RPMI7951 (cell line): ENCODE data around the gene SLC6A9. TPM values are rescaled to one million over a fixed set of nuclear protein-coding genes. Genes with fewer than 3 reads are reported as not detected.

Source experiments
- DNase-seq: peaks from one replicate; pipeline ENCODE4 v3.0.0-alpha.2; 2012; ENCODE audit warnings: low read depth
- total RNA-seq: library from RNA; depleted of rRNA; stranded (reverse); fragments of >200 nt; shearing (Covaris generic); gene quantifications from 2 replicates; pipeline ENCODE4 v1.2.3, GENCODE V29; 2014

Gene SLC6A9
- total RNA-seq, 1 experiment from 2014 or later = 8.2 TPM

- no peak for DNase-seq
These were observed 29.1 kb downstream of the SLC6A9 start for GRCh38 chr1:44002165-44002564.

GRCh38 chr1:44000122-44000665, 31.1 kb downstream of the SLC6A9 start:
- no peak for DNase-seq

GRCh38 chr1:43999455-43999854, 31.8 kb downstream of the SLC6A9 start:
- no peak for DNase-seq

GRCh38 chr1:43998000-43998378, 33.3 kb downstream of the SLC6A9 start:
- no peak for DNase-seq

- no peak for DNase-seq
These were observed 33.8 kb downstream of the SLC6A9 start for GRCh38 chr1:43997295-43997999.

GRCh38 chr1:43996733-43997115, 34.5 kb downstream of the SLC6A9 start:
- no peak for DNase-seq

GRCh38 chr1:43995984-43996732, 35.1 kb downstream of the SLC6A9 start:
- no peak for DNase-seq

GRCh38 chr1:43994794-43995790, 36.2 kb downstream of the SLC6A9 start:
- DNase-seq = peak; percentile 26

GRCh38 chr1:43994071-43994470, 37.2 kb downstream of the SLC6A9 start:
- no peak for DNase-seq

GRCh38 chr1:43993206-43993914, 37.9 kb downstream of the SLC6A9 start:
- DNase-seq = no peak

- no peak for DNase-seq
These were observed 38.8 kb downstream of the SLC6A9 start for GRCh38 chr1:43992232-43992995.

GRCh38 chr1:43991476-43992231, 39.6 kb downstream of the SLC6A9 start, which contains the start of gene CCDC24:
Gene CCDC24 (plus strand): TSS chr1:43991599. CDS start chr1:43991879, 280 bp downstream.
- DNase-seq = peak; percentile 88

- DNase-seq = no peak
These were observed 40.1 kb downstream of the SLC6A9 start for GRCh38 chr1:43991200-43991475.

- peak; percentile 20 for DNase-seq
These were observed 40.7 kb downstream of the SLC6A9 start for GRCh38 chr1:43990271-43991199.

- DNase-seq = no peak
These were observed 43.9 kb downstream of the SLC6A9 start for GRCh38 chr1:43987159-43987902.

GRCh38 chr1:43986712-43987111, 44.5 kb downstream of the SLC6A9 start:
- DNase-seq = no peak

GRCh38 chr1:43985984-43986595, 45.2 kb downstream of the SLC6A9 start:
- DNase-seq = no peak
